ENCODE data around the gene IPO8. TPM values are rescaled to one million over a fixed set of nuclear protein-coding genes. Genes with fewer than 3 reads are reported as not detected.

IPO8 gene
- total and polyA plus RNA-seq, 2 of the 8 experiments (the other 6 are each of a cell fraction or from before 2014, with no cell fraction given), result 7.2 to 59.8 TPM

DNA sequence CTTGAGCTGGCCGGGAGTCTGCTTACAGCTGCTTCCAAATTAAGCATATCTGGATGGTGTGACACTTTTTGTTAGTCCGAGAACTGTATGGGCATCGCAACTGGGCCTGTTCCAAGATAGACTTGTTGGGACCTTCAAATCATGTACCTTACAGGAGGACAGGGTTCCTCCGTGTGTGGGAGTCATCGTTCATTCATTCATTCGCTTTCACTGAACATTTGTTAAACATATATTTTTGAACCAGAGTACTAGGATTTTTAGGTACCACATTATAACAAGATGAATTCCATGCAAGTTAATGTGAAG lies 387 bp upstream of the IPO8 start:
- WGBS, 2 experiments (ENCODE audit: extremely low coverage in 1 of 2, insufficient coverage in 1 of 2, insufficient read length in 1 of 2, insufficient replicate concordance in 2 of 2, low coverage in 1 of 2, low lambda C conversion rate in 2 of 2, missing lambda C conversion rate in 1 of 2), result 19% methylated on average over 6 of the region's 6 CpGs; no CpG with 5 or more reads in 1 of the 2 experiments
- Histone ChIP-seq H4K91ac (replicated peaks; ENCODE audit: insufficient read length, low read length) (no peak overlapping the region), H4K20me1 (replicated peaks in 1 of 2; ENCODE audit: control insufficient read depth in 1 of 2, insufficient read depth in 2 of 2, low read length in 2 of 2) (peaks cover 0 to 11% of the 10 kb centered on the region in 2 experiments), H3K4me1 (replicated peaks in 1 of 4; ENCODE audit: control insufficient read depth in 3 of 4, insufficient read depth in 4 of 4, low read length in 3 of 4) (peaks cover 0 to 4% (median 2%) of the 10 kb centered on the region in 4 experiments; a peak in 5 of 7 replicates), H3K14ac (ENCODE audit: insufficient read length) (no peak overlapping the region), H3K4me3 (ENCODE audit: extremely low read depth in 1 of 4, insufficient read depth in 2 of 4, low read depth in 3 of 4, low read length in 4 of 4) (peak overlapping the region; percentile 71 to 92 (median 90)), H3K18ac (ENCODE audit: extremely low read depth, low read length) (no peak overlapping the region), H3K79me1 (ENCODE audit: low read depth, low read length) (peaks cover 6% of the 10 kb centered on the region; the same call in 1 of the 2 replicates), H2AFZ (ENCODE audit: low read length) (peak overlapping the region; percentile 92), H2AK5ac (ENCODE audit: low read depth, low read length) (no peak overlapping the region), H3K9ac (replicated peaks in 1 of 4; ENCODE audit: extremely low read depth in 1 of 4, low read depth in 3 of 4, low read length in 3 of 4) (peak overlapping the region in 2 of 4 experiments; percentile 73 to 81; a peak in 3 of 7 replicates), H2BK12ac (ENCODE audit: low read depth, low read length) (no peak overlapping the region), H3K27ac (ENCODE audit: low read depth, low read length) (no peak overlapping the region), H3K9me3 (ENCODE audit: insufficient read depth in 2 of 2, low read depth in 1 of 2, low read length in 1 of 2) (no peaks in the 10 kb centered on the region), H3K27me3 (replicated peaks in 1 of 4; ENCODE audit: control insufficient read depth in 3 of 4, extremely low read depth in 1 of 4, insufficient read depth in 3 of 4, low read length in 3 of 4) (no peaks in the 10 kb centered on the region), H3K79me2 (ENCODE audit: control insufficient read depth in 1 of 2, insufficient read depth in 2 of 2, low read length in 2 of 2) (peaks cover 0 to 37% of the 10 kb centered on the region in 2 experiments; a peak in 2 of 4 replicates), H2BK20ac (ENCODE audit: low read length) (no peak overlapping the region), H3K23me2 (ENCODE audit: low read depth, low read length) (peaks cover 15% of the 10 kb centered on the region), H3K4me2 (ENCODE audit: insufficient read depth in 1 of 2, low read depth in 2 of 2, low read length in 2 of 2) (peak overlapping the region; percentile 72 to 78), H3K23ac (ENCODE audit: insufficient read length) (no peak overlapping the region), H2BK15ac (ENCODE audit: low read length) (no peak overlapping the region), H2BK5ac (ENCODE audit: low read depth, low read length) (no peak overlapping the region; the same call in 1 of the 2 replicates), H4K8ac (ENCODE audit: extremely low read depth, insufficient read depth, low read length) (no peak overlapping the region), H2BK120ac (replicated peaks; ENCODE audit: low read depth, low read length) (no peak overlapping the region), H3K36me3 (ENCODE audit: control insufficient read depth in 2 of 4, insufficient read depth in 4 of 4, low read length in 3 of 4) (no peaks in the 10 kb centered on the region), H3K56ac (replicated peaks; ENCODE audit: insufficient read length, low read depth, low read length) (no peak overlapping the region), H4K5ac (ENCODE audit: insufficient read length, low read depth, low read length) (peak overlapping the region; percentile 59), H3K4ac (replicated peaks; ENCODE audit: insufficient read length, low read depth, low read length) (no peak overlapping the region)
- CTCF ChIA-PET (ENCODE audit: partially characterized antibody), result interaction anchor here (0.6 to 1.9 kb wide), 9 partner anchors 25 to 439 kb away, joined by 3 to 6 read pairs (median 3); no protein-coding TSS in a partner anchor
- POLR2A ChIA-PET (ENCODE audit: partially characterized antibody), result interaction anchor here (0.7 to 4.7 kb wide), 7 partner anchors 14 to 435 kb away, joined by 3 to 17 read pairs (median 4); partner anchors contain the start of gene CAPRIN2
- no peak for TF ChIP-seq KDM1A (IDR thresholded peaks at IDR 0.05; ENCODE audit: borderline replicate concordance, low read length)
- TF ChIP-seq SRF (IDR thresholded peaks at IDR 0.05; ENCODE audit: low read depth, low read length), result no peak
- TF ChIP-seq YY1 (IDR thresholded peaks at IDR 0.05; ENCODE audit: low read depth, low read length), result no peak
- no peak for TF ChIP-seq CHD2 (IDR thresholded peaks at IDR 0.05; ENCODE audit: low read length)
- TF ChIP-seq, protein P1, sequence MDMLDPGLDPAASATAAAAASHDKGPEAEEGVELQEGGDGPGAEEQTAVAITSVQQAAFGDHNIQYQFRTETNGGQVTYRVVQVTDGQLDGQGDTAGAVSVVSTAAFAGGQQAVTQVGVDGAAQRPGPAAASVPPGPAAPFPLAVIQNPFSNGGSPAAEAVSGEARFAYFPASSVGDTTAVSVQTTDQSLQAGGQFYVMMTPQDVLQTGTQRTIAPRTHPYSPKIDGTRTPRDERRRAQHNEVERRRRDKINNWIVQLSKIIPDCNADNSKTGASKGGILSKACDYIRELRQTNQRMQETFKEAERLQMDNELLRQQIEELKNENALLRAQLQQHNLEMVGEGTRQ (IDR thresholded peaks at IDR 0.05; ENCODE audit: low read length), result no peak
- TF ChIP-seq TBP (IDR thresholded peaks at IDR 0.05; ENCODE audit: low read depth, low read length), result no peak
- no peak for TF ChIP-seq CBX8 (IDR thresholded peaks at IDR 0.05; ENCODE audit: borderline replicate concordance, low read depth, low read length)
- no peak for TF ChIP-seq FOSL1 (IDR thresholded peaks at IDR 0.05; ENCODE audit: insufficient read depth, low read depth, low read length)
- no peak for TF ChIP-seq TEAD4 (IDR thresholded peaks at IDR 0.05; ENCODE audit: low read depth, low read length)
- no peak for TF ChIP-seq PHF8 (conservative IDR thresholded peaks at IDR 0.05; ENCODE audit: low read depth, low read length)
- no peak for TF ChIP-seq EGR1 (IDR thresholded peaks at IDR 0.05; ENCODE audit: borderline replicate concordance, low read depth, low read length)
- TF ChIP-seq SUZ12 (IDR thresholded peaks at IDR 0.05; ENCODE audit: low read length), result no peak
- TF ChIP-seq SP4 (IDR thresholded peaks at IDR 0.05; ENCODE audit: low read length), result no peak
- TF ChIP-seq CREB1 (IDR thresholded peaks at IDR 0.05), result no peak
- no peak for TF ChIP-seq ZNF274 (IDR thresholded peaks at IDR 0.05; ENCODE audit: borderline replicate concordance, extremely low read depth, low read length)
- DNase-seq (ENCODE audit: low read depth in 1 of 2, low spot score in 2 of 2) (no peak), FAIRE-seq (no peak)
